ENCODE measurements around the gene COP1. TPM values are rescaled to one million over a fixed set of nuclear protein-coding genes. Genes with fewer than 3 reads are reported as not detected.

Gene COP1
- total and polyA plus RNA-seq, 2 donors (not counting 3 experiments of a cell fraction or from before 2014, with no cell fraction given), result 16.5 to 40.9 TPM

DNA sequence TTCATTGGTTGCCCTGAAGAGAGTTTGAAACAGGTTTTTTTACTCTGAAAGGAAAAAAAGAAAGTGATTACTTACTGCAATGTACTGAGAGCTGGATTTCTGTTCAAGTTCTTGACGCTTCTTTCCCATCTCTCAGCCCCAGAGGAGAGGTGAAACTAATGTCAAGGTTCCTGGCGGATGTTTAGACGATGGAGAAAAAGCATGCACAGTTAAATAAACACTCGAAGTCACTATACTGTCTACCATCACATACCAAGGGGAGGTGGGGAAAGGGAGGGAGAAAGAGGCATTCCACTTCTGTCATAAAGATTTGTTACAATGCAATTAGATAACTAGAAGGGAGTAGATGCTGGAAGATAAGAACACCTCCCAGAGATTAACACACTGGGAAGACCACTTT is 286.7 kb downstream of the COP1 start:
- H2AFZ ChIP-seq (ENCODE audit: low read depth, low read length), result no peak overlapping the region

More for the DNA sequence above, 286.7 kb downstream of the COP1 start:
- ChIA-PET POLR2A (no interaction called here), CTCF (no interaction called here)
- no peak overlapping the region for H3K27ac ChIP-seq (ENCODE audit: insufficient read depth, low read depth, low read length)
- H3K36me3 ChIP-seq (ENCODE audit: control insufficient read depth in 2 of 2, extremely low read depth in 1 of 2, insufficient read depth in 2 of 2, low read length in 2 of 2), result no peaks in the 10 kb centered on the region
- no peaks in the 10 kb centered on the region for H3K9me1 ChIP-seq (replicated peaks; ENCODE audit: control insufficient read depth, extremely low read depth, insufficient read depth, low read length)
- H3K9me3 ChIP-seq (replicated peaks; ENCODE audit: control insufficient read depth, insufficient read depth, low read length), result no peaks in the 10 kb centered on the region
- no peaks in the 10 kb centered on the region for H3K4me1 ChIP-seq (ENCODE audit: control insufficient read depth, extremely low read depth, insufficient read depth, low read length)
- no peaks in the 10 kb centered on the region for H3K79me2 ChIP-seq (ENCODE audit: control insufficient read depth, insufficient read depth, low read length)
- H3K27me3 ChIP-seq (ENCODE audit: control insufficient read depth in 2 of 2, insufficient read depth in 2 of 2, low read length in 2 of 2), result no peaks in the 10 kb centered on the region
- no peaks in the 10 kb centered on the region for H4K20me1 ChIP-seq (replicated peaks; ENCODE audit: control insufficient read depth, extremely low read depth, insufficient read depth, low read length)
- dilution Hi-C loops (cut with MboI; ENCODE audit: extremely low pct_ligation_motif_present, low sequenced_read_pairs) (no loop called here), intact Hi-C loops (cut with micrococcal nuclease) (no loop called here)
- DNase-seq (ENCODE audit: low read depth, low spot score) (no peak), FAIRE-seq (no peak)
- H3K4me3 ChIP-seq (replicated peaks in 1 of 3; ENCODE audit: insufficient read depth in 1 of 3, low read depth in 1 of 3, low read length in 3 of 3), result no peak overlapping the region
- no TSS peak for BruUV-seq (replicated peaks)
- H3K9ac ChIP-seq (replicated peaks; ENCODE audit: extremely low read depth, insufficient read depth, low read length), result no peak overlapping the region
- TF ChIP-seq GATA2 (IDR thresholded peaks at IDR 0.05; ENCODE audit: insufficient read depth, insufficient read length, low read depth, low read length), result no peak
- TF ChIP-seq EZH2 (IDR thresholded peaks at IDR 0.05; ENCODE audit: borderline replicate concordance, low read depth, low read length, severe bottlenecking), result no peak
- TF ChIP-seq FOS (IDR thresholded peaks at IDR 0.05; ENCODE audit: borderline replicate concordance, insufficient read depth, low read length), result no peak
- TF ChIP-seq POLR2A (IDR thresholded peaks at IDR 0.05; ENCODE audit: low read depth, low read length), result no peak
- TF ChIP-seq, protein P1, sequence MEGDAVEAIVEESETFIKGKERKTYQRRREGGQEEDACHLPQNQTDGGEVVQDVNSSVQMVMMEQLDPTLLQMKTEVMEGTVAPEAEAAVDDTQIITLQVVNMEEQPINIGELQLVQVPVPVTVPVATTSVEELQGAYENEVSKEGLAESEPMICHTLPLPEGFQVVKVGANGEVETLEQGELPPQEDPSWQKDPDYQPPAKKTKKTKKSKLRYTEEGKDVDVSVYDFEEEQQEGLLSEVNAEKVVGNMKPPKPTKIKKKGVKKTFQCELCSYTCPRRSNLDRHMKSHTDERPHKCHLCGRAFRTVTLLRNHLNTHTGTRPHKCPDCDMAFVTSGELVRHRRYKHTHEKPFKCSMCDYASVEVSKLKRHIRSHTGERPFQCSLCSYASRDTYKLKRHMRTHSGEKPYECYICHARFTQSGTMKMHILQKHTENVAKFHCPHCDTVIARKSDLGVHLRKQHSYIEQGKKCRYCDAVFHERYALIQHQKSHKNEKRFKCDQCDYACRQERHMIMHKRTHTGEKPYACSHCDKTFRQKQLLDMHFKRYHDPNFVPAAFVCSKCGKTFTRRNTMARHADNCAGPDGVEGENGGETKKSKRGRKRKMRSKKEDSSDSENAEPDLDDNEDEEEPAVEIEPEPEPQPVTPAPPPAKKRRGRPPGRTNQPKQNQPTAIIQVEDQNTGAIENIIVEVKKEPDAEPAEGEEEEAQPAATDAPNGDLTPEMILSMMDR (IDR thresholded peaks at IDR 0.05; ENCODE audit: extremely low read depth in 1 of 2, insufficient read depth in 1 of 2, low read depth in 1 of 2, low read length in 2 of 2), result no peak
- TF ChIP-seq, protein P2, sequence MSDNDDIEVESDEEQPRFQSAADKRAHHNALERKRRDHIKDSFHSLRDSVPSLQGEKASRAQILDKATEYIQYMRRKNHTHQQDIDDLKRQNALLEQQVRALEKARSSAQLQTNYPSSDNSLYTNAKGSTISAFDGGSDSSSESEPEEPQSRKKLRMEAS (IDR thresholded peaks at IDR 0.05; ENCODE audit: insufficient read depth, insufficient read length), result no peak
- TF ChIP-seq POLR2AphosphoS5 (IDR thresholded peaks at IDR 0.05; ENCODE audit: insufficient read depth, low read depth, low read length), result no peak
- no peak for TF ChIP-seq JUN (IDR thresholded peaks at IDR 0.05; ENCODE audit: borderline replicate concordance, insufficient read depth, insufficient read length, low read depth)
- no peak for TF ChIP-seq MYC (IDR thresholded peaks at IDR 0.05; ENCODE audit: low read depth, low read length)
- no peak overlapping the region for H3K4me2 ChIP-seq (ENCODE audit: insufficient read depth, low read length)

All from endothelial cell of umbilical vein (primary cell).